ENCODE data around the gene OR13J1.

Gene OR13J1

GRCh38 chr9:35858458-35858857, 11.7 kb downstream of the OR13J1 start:
- DNase-seq (ENCODE audit: low read depth), result no peak

- no peak for DNase-seq (ENCODE audit: low read depth)
These were observed 13.3 kb downstream of the OR13J1 start for GRCh38 chr9:35856882-35857281.

GRCh38 chr9:35856206-35856605, 14.0 kb downstream of the OR13J1 start:
- DNase-seq (ENCODE audit: low read depth), result no peak

GRCh38 chr9:35854091-35854762, 16.0 kb downstream of the OR13J1 start:
- no peak for DNase-seq (ENCODE audit: low read depth)

GRCh38 chr9:35852876-35853865, 17.0 kb downstream of the OR13J1 start:
- DNase-seq (ENCODE audit: low read depth), result no peak

GRCh38 chr9:35852267-35852815, 17.9 kb downstream of the OR13J1 start:
- no peak for DNase-seq (ENCODE audit: low read depth)

GRCh38 chr9:35847792-35848572, 22.2 kb downstream of the OR13J1 start:
- no peak for DNase-seq (ENCODE audit: low read depth)

- DNase-seq (ENCODE audit: low read depth), result no peak
These were observed 24.1 kb downstream of the OR13J1 start for GRCh38 chr9:35845824-35846771.

GRCh38 chr9:35844628-35845270, 25.5 kb downstream of the OR13J1 start:
- peak; percentile 33 for DNase-seq (ENCODE audit: low read depth)

- DNase-seq (ENCODE audit: low read depth), result no peak
These were observed 27.4 kb downstream of the OR13J1 start for GRCh38 chr9:35842795-35843194.

- DNase-seq (ENCODE audit: low read depth), result no peak
These were observed 28.0 kb downstream of the OR13J1 start for GRCh38 chr9:35842020-35842745.

- DNase-seq (ENCODE audit: low read depth), result no peak
These were observed 28.6 kb downstream of the OR13J1 start for GRCh38 chr9:35841645-35841900.

GRCh38 chr9:35840881-35841644, 29.1 kb downstream of the OR13J1 start:
- DNase-seq (ENCODE audit: low read depth), result no peak

- DNase-seq (ENCODE audit: low read depth), result no peak
These were observed 30.3 kb downstream of the OR13J1 start for GRCh38 chr9:35839926-35840325.

GRCh38 chr9:35836595-35836994, 33.6 kb downstream of the OR13J1 start:
- DNase-seq (ENCODE audit: low read depth), result no peak

- DNase-seq (ENCODE audit: low read depth), result no peak
These were observed 34.4 kb downstream of the OR13J1 start for GRCh38 chr9:35835766-35836165.

GRCh38 chr9:35835216-35835632, 35.0 kb downstream of the OR13J1 start:
- no peak for DNase-seq (ENCODE audit: low read depth)

GRCh38 chr9:35834260-35835215, 35.7 kb downstream of the OR13J1 start:
- DNase-seq (ENCODE audit: low read depth), result no peak
